Right ventricle myocardium inferior (tissue), 1 donor: ENCODE results near the gene RABGAP1L. TPM values are rescaled to one million over a fixed set of nuclear protein-coding genes. Genes with fewer than 3 reads are reported as not detected.
"Not testable (repeated sequence)": the region's sequence is repeated elsewhere in the genome, so short reads cannot be mapped to it uniquely, and the experiment has no call there.

ENCODE experiments used
- ATAC-seq: fragments of 200-7000 bp; cut with Tn5 transposase; one replicate; pipeline ENCODE4 v1.9.1; 2020; ENCODE audit warnings: mild to moderate bottlenecking, moderate library complexity
- DNase-seq: peaks from one replicate; pipeline ENCODE4 v3.0.0; 2021; ENCODE audit errors: missing footprints
- intact Hi-C: fragments of 100-400 bp; cut with DNase I; formaldehyde crosslinking; loops from one replicate; pipeline ENCODE4 v1.11.0; 2022
- total RNA-seq: library from RNA; stranded (reverse); fragmentation: NEBNext Ultra II Directional; extraction: Animal tissue kit (Norgen Biotek cat#: 25700); gene quantifications from one replicate; pipeline ENCODE4 v1.2.1, GENCODE V29; 2021
- donor health status: DM: no; HTN: yes; CAD: no; lungs with severe emphysema.

The RABGAP1L gene
- total RNA-seq, 1 donor from 2014 or later: 61.4 TPM

- intact Hi-C loops: loop anchor here (10.0 kb wide), 1 partner anchor 100 kb away; no protein-coding TSS in a partner anchor
- no peak for ATAC-seq
These were observed 725.2 kb downstream of the RABGAP1L start for GRCh38 chr1:174884566-174884965.

GRCh38 chr1:174890024-174890423 is 730.7 kb downstream of the RABGAP1L start:
- ATAC-seq (no peak), DNase-seq (no peak)
- intact Hi-C loops: no loop called here

More at GRCh38 chr1:174884566-174884965, 725.2 kb downstream of the RABGAP1L start:
- no peak for DNase-seq

GRCh38 chr1:174892016-174892415 is 732.7 kb downstream of the RABGAP1L start:
- intact Hi-C loops: no loop called here
- no peak for DNase-seq
- peak; percentile 57 for ATAC-seq

- DNase-seq (no peak), ATAC-seq (no peak)
- intact Hi-C loops: no loop called here
These were observed 734.9 kb downstream of the RABGAP1L start for GRCh38 chr1:174894117-174894762.

GRCh38 chr1:174895610-174896009 is 736.3 kb downstream of the RABGAP1L start:
- DNase-seq, ATAC-seq, intact Hi-C loops: not testable (repeated sequence)

GRCh38 chr1:174898102-174898797 is 738.9 kb downstream of the RABGAP1L start:
- intact Hi-C loops: no loop called here
- no peak for ATAC-seq
- no peak for DNase-seq

GRCh38 chr1:174900317-174900716 is 741.0 kb downstream of the RABGAP1L start:
- DNase-seq: no peak
- intact Hi-C loops: no loop called here
- ATAC-seq: no peak

GRCh38 chr1:174902531-174903099 is 743.3 kb downstream of the RABGAP1L start:
- ATAC-seq (no peak), DNase-seq (no peak)
- intact Hi-C loops: no loop called here

GRCh38 chr1:174911606-174912005 is 752.3 kb downstream of the RABGAP1L start:
- DNase-seq (no peak), ATAC-seq (no peak)
- intact Hi-C loops: no loop called here

GRCh38 chr1:174912264-174912663 is 752.9 kb downstream of the RABGAP1L start:
- intact Hi-C loops: no loop called here
- ATAC-seq: no peak
- no peak for DNase-seq

GRCh38 chr1:174913225-174913903 is 754.0 kb downstream of the RABGAP1L start:
- intact Hi-C loops: no loop called here
- ATAC-seq (no peak), DNase-seq (no peak)

- intact Hi-C loops: no loop called here
- DNase-seq (no peak), ATAC-seq (no peak)
These were observed 755.7 kb downstream of the RABGAP1L start for GRCh38 chr1:174914991-174915390.

GRCh38 chr1:174916846-174917245 is 757.5 kb downstream of the RABGAP1L start:
- intact Hi-C loops: no loop called here
- ATAC-seq: no peak
- DNase-seq: no peak

- intact Hi-C loops: no loop called here
- DNase-seq (no peak), ATAC-seq (no peak)
These were observed 760.8 kb downstream of the RABGAP1L start for GRCh38 chr1:174920093-174920492.

GRCh38 chr1:174922121-174922520 is 762.8 kb downstream of the RABGAP1L start:
- ATAC-seq (no peak), DNase-seq (no peak)
- intact Hi-C loops: no loop called here

GRCh38 chr1:174923820-174924219 is 764.5 kb downstream of the RABGAP1L start:
- ATAC-seq (no peak), DNase-seq (no peak)
- intact Hi-C loops: no loop called here

GRCh38 chr1:174928541-174928940 is 769.2 kb downstream of the RABGAP1L start:
- DNase-seq: no peak
- ATAC-seq: no peak
- intact Hi-C loops: no loop called here

GRCh38 chr1:174931214-174931613 is 771.9 kb downstream of the RABGAP1L start:
- intact Hi-C loops: no loop called here
- no peak for ATAC-seq
- DNase-seq: no peak

GRCh38 chr1:174932587-174932986 is 773.3 kb downstream of the RABGAP1L start:
- no peak for DNase-seq
- ATAC-seq: no peak
- intact Hi-C loops: no loop called here
